ENCODE measurements around the gene NAPG. TPM values are rescaled to one million over a fixed set of nuclear protein-coding genes. Genes with fewer than 3 reads are reported as not detected.

Gene NAPG
- total and polyA plus RNA-seq, 10 of the 15 experiments (the other 5 are each of a cell fraction or from before 2014, with no cell fraction given), result 20.5 to 34.8 (median 24.0) TPM

DNA sequence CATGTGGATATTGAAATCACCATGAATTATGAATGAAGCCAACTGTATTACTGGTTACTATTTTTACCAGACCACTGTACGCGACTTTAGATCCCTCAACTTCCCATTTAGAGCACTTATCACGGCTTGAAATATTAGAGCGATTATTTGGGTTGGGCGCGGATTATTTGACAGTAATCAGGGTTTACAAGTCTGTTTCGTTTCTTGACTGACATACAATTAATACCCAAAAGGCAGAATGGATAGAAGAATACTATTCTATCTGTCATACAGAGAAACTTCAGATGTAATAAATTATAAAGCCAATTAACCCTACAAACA lies 496 bp upstream of the NAPG start:
- no peak for DNase-seq (ENCODE audit: low read depth, low spot score)
- H3K27ac ChIP-seq (ENCODE audit: control insufficient read depth, insufficient read depth), result no peak overlapping the region
- H3K9me3 ChIP-seq (replicated peaks; ENCODE audit: control insufficient read depth, insufficient read depth, low read length), result no peaks in the 10 kb centered on the region
- no TSS peak for BruUV-seq (replicated peaks)
- peak overlapping the region; percentile 82 for H3K4me2 ChIP-seq (ENCODE audit: control insufficient read depth, insufficient read depth)
- in situ Hi-C loops (cut with MboI) (no loop called here), intact Hi-C loops (cut with micrococcal nuclease; ENCODE audit: unreplicated experiment) (no loop called here)
- ChIA-PET CTCF (interaction anchor here (1.4 to 1.6 kb wide), 4 partner anchors 13 to 627 kb away, joined by 3 to 7 read pairs (median 4); no protein-coding TSS in a partner anchor), RAD21 (ENCODE audit: unreplicated experiment) (interaction anchor here (1.0 to 1.9 kb wide), 6 partner anchors 10 to 629 kb away, joined by 3 to 7 read pairs (median 4); no protein-coding TSS in a partner anchor), POLR2A (interaction anchor here (0.6 kb wide), 2 partner anchors 42 to 44 kb away, joined by 3 read pairs; no protein-coding TSS in a partner anchor), SMC1A (ENCODE audit: uncharacterized antibody, unreplicated experiment) (interaction anchor here (1.4 to 1.6 kb wide), 3 partner anchors 43 to 612 kb away, joined by 3 to 9 read pairs (median 5); partner anchors contain the start of gene VAPA)
- peaks cover 10% of the 10 kb centered on the region for H3K4me1 ChIP-seq (ENCODE audit: control insufficient read depth, insufficient read depth, low read length)
- H3K79me2 ChIP-seq (ENCODE audit: control insufficient read depth, insufficient read depth, low read length), result peaks cover 43% of the 10 kb centered on the region
- FAIRE-seq, result no peak
- H3K36me3 ChIP-seq (ENCODE audit: control insufficient read depth in 2 of 2, insufficient read depth in 2 of 2, low read length in 1 of 2), result no peaks in the 10 kb centered on the region
- no peaks in the 10 kb centered on the region for H3K27me3 ChIP-seq (replicated peaks in 1 of 2; ENCODE audit: control insufficient read depth in 2 of 2, insufficient read depth in 2 of 2, low read length in 1 of 2)
- H4K20me1 ChIP-seq (ENCODE audit: control insufficient read depth, insufficient read depth), result no peaks in the 10 kb centered on the region
- H3K9ac ChIP-seq (ENCODE audit: control insufficient read depth, insufficient read depth, low read length), result no peak overlapping the region
- ATAC-seq, result no peak
- TF ChIP-seq MEF2B (IDR thresholded peaks at IDR 0.05; ENCODE audit: partially characterized antibody, poor library complexity, severe bottlenecking), result no peak
- TF ChIP-seq DPF2 (IDR thresholded peaks at IDR 0.05), result 0 out of 2 replicates have a peak, but pooled peaks have one; percentile 5
- TF ChIP-seq, protein P1, sequence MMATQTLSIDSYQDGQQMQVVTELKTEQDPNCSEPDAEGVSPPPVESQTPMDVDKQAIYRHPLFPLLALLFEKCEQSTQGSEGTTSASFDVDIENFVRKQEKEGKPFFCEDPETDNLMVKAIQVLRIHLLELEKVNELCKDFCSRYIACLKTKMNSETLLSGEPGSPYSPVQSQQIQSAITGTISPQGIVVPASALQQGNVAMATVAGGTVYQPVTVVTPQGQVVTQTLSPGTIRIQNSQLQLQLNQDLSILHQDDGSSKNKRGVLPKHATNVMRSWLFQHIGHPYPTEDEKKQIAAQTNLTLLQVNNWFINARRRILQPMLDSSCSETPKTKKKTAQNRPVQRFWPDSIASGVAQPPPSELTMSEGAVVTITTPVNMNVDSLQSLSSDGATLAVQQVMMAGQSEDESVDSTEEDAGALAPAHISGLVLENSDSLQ (IDR thresholded peaks at IDR 0.05), result no peak
- TF ChIP-seq, protein P2, sequence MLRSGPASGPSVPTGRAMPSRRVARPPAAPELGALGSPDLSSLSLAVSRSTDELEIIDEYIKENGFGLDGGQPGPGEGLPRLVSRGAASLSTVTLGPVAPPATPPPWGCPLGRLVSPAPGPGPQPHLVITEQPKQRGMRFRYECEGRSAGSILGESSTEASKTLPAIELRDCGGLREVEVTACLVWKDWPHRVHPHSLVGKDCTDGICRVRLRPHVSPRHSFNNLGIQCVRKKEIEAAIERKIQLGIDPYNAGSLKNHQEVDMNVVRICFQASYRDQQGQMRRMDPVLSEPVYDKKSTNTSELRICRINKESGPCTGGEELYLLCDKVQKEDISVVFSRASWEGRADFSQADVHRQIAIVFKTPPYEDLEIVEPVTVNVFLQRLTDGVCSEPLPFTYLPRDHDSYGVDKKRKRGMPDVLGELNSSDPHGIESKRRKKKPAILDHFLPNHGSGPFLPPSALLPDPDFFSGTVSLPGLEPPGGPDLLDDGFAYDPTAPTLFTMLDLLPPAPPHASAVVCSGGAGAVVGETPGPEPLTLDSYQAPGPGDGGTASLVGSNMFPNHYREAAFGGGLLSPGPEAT (IDR thresholded peaks at IDR 0.05; ENCODE audit: low read depth), result peak; percentile 0; the same call in 1 of the 2 replicates
- no peak for TF ChIP-seq CEBPB (IDR thresholded peaks at IDR 0.05; ENCODE audit: borderline replicate concordance in 1 of 2, low read depth in 2 of 2, low read length in 2 of 2)
- H2AFZ ChIP-seq (ENCODE audit: control insufficient read depth, low read depth, low read length), result peak overlapping the region; percentile 85
- H3K4me3 ChIP-seq, result peak overlapping the region; percentile 97
- 0% methylated on average over 7 of the region's 7 CpGs for WGBS (ENCODE audit: insufficient coverage, insufficient replicate concordance, low lambda C conversion rate, missing lambda C conversion rate)

All from GM12878 (cell line).